ENCODE results near the gene ADK.

The ADK gene

DNA sequence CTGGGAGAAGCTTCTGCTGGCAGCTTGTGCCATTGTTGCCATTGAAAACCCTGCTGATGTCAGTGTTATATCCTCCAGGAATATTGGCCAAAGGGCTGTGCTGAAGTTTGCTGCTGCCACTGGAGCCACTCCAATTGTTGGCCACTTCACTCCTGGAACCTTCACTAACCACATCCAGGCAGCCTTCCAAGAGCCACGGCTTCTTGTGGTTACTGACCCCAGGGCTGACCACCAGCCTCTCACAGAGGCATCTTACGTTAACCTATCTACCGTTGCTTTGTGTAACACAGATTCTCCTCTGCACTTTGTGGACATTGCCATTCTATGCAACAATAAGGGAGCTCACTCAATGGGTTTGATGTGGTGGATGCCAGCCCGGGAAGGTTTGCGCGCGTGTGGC lies 220.7 kb downstream of the ADK start:
- no peak for DNase-seq

DNA sequence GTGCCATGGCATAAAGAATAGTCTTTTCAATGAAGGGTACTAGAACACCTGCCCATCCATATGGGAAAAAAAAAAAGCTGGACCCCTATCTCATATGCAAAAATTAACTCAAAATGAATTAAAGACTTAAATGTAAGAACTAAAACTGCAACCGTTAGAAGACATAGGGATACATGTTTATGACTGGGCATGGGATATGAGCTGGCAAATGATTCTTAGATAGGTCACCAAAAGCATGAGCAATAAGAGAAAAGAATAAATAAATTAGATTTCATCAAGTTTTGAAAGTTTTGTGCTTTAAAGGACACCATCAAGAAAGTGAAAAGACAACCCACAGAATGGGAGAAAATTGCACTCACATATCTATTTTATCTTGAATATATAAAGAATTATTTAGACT lies 222.0 kb downstream of the ADK start:
- no peak for DNase-seq

DNA sequence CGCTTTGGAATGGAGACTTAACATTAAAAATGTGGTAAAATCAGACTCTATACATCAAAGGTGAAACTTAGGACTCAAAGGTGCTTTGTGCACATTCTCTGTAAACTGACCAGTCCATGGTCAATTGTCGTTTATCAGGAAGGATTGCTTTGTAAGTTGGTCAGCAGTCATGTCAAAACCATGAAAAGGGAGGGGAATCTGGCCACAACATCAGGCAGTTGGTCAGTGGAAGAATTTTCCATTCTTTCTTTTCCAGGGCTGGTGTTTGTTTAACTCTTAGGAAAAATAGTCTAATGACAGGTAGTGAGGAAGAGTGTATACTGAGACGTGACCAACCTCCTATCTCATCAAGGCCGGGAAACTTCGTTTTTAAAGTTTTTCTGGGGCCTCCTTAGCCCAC lies 226.5 kb downstream of the ADK start:
- DNase-seq = no peak

DNA sequence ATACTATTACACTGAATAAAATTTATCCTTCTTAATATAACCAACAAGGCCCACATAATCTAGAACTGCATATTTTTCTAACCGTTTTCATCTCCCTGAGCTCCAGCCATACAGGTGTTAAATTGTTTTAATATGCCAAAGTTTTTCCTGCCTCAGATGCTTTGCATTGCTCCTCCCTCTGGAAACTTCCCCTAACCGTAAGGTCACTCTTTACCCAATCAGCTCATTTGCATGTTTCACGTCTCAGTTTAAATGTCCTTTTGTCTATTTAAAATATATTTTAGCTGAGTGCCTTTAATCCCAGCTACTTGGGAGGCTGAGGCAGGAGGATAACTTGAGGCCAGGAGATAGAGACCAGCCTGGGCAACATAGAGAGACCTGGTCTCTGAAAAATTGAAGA lies 228.5 kb downstream of the ADK start:
- peak in 2 of 3 donors; percentile 8 to 28 for DNase-seq

DNA sequence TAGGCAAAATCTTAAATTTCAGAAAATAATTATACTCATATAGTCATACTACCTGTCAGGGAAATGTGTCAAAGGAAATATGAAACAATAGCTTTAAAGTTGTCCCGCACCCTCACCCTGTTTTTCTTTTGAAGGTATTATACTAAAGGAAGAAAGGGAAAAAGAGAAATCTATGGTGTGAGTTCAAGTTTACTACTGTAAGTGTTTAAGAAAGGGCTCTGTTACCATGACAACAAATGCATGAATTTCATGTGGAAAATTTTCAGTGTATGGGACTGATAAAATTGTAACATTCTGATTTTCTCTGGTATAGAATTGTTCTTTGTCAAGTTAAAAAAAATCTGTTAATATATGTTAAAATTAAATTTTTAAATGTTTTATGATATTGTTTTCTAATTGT lies 229.8 kb downstream of the ADK start:
- DNase-seq = no peak

DNA sequence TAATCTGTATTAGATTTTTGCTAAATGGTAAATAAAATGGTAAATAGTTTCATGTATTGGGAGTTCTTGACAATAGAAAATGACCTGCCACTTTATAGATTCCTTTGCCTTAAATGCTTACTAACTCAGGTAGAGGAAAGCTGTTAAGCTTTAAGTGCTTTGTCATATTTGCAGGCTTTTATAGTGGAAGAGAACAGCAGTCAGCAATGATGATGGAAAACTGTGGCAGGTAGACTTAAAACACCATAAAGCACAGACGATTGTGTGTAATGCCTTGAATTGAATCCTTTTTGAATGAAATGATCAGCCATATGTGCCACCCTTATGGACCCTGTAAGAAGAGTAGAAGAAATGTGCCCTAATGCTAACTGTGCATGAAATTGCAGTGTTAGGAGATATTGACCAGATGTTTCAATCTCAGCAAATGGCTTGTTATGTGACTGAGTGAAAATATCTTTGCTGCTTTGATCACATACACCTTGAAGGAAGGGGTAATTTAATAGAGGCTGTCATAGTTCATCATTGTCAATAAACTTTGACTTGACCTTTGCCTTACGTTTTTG lies 230.4 kb downstream of the ADK start:
- DNase-seq = no peak

DNA sequence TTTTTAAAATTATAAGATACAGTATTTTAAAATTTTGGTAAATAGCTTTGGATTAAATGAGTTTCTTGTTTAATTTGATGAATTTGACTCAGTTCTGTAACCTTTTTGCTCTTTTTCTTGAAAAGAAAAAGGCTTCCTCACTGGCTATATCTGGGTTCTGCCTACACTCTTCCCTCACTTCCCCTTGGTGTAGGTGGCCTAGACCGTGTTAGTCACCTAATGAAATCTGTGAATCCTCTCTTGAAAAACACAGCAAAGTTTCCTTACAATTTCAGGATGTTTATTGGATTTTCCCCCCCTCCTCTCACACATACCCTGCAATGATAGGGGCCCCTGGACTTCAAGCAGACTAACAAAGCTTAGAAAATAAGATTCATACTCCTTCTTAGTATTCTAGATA lies 231.6 kb downstream of the ADK start:
- peak; percentile 67 to 80 (median 77) for DNase-seq

DNA sequence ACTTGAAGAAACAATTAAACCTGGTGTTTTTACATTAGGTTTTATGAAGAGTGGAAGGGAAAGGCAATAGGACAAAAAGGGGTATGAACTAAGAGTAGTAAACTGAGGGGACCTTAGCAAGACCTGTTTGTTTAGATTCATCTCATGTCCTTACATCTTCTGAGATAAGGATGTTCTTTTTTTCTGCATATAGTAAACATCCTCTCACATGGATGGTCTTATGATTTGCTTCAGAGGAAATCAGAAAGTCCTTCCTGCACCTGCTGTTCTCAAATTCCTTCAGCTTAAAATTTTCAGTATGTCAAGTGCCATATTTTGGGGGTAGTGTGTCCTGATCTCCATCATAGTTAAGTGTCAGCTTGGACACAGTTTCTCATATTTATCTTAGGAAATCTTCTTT lies 232.6 kb downstream of the ADK start:
- DNase-seq = no peak

DNA sequence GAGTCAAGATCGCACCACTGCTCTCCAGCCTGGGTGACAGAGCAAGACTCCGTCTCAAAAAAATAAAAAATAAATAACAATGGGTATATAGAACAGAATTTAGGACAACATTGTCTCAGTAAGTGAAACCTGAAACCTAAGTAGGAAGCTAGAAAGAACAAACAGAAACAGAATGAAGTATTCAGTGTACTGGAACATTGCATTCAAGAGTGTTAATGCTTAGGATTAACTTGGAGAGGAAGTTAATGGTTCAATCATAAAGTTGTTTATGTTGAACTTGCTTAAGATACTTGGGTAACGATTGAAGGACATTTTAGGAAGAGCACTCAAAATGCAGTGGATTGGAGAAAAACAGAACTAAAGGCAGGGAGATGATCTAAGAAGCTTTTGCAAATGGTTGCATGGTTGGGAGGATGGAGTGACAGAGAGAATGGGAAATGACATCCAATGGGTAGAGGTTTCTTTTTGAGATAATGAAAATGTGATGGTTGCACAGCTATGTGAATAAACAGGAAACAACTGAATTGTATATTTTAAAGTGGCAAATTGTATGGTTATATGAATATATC lies 233.7 kb downstream of the ADK start:
- DNase-seq = peak; percentile 21 to 36 (median 26)

DNA sequence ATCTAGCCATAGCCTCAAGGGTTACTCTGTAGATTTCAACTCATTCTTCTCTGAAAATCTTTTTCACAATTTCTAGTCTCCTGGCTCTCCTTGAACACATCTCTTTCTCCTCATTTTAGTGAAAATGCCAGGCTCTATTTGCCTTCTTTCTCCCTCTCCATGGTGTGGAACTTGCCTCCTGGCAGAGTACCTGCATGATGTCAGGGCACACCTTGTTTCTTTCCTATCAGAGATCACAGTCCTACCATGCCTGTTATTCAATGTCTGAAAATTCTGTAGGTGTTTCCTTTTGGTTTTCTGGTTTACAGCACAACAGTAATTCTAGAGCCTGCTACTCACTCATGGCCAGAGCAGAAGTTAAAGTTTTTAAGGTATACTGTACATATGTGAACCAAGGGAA lies 237.8 kb downstream of the ADK start:
- no peak for DNase-seq

DNA sequence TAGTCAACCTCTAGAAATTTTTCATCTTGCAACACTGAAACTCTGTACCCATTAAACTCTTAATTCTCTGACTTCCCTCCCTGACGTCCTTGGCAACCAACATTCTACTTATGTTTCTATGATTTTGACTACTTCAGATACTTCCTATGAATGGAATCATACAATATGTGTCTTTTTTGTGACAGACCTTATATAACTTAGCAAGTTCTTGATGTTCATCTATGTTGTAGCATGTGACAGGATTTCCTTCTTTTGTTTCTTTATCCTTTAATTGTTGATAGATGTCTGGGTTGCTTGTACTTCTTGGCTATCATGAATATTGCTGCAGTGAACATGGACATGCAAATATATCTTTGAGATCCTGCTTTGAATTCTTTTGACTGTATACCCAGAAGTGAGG lies 240.8 kb downstream of the ADK start:
- DNase-seq = no peak

DNA sequence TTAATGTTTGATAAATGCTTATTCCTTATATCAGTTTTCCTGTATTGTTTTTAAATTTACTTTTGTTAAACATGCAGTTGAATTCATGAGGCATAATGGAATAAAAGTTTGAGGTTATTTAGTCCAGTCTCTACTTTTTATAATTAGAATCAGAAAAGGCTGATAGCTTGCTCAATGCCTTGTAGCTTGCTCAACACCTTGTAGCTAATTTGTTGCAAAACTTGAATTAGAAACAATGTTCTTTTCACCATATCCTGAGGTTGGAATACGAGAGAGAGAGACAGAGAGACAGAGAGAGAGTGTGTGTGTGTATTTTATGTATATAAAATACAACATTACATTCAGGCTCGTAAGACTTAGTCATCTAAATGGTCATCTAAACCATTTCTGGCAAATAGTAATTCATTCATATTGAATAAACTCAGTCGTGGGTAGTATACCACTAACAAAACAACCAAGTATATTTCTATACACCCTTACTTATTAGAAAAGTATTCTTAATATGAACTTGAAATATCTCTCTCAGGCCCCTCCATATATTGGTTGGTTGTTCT lies 243.5 kb downstream of the ADK start:
- no peak for DNase-seq

DNA sequence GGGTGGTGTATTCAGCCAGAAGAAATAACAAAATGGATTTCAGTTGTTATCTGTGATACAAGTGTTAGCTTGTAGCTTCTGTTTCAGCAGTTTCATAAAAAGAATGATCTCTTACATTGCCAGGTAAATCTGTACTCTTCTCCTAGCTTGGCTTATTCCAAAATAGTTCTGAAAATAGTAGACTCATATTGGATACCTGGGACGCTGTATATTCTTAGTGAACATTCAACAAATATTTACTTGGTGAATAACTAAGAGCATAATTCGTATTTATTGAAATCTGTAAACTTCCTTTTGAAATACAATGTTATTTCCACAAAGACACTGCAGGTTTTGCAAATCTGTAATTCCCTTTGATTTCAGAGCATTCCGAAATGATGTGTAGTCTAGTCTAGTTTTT lies 249.2 kb downstream of the ADK start:
- no peak for DNase-seq

DNA sequence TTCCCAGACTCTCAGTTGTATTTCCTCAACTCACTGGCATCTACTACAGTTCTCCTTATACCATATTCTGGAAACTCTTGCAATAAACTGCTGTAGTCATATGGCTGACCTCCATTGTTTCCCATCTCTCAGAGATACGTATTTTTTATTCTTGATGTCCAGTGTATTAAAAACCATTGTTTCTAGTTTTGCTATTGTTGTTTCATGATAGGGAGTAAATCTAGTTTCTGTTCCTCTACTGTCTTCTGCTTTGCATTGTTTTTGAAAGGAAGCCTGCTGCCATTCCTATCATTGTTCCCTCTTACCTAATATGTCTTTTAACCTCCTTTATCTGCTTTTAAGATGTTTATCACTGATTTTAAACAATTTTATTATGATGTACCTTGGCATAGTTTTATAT lies 255.0 kb downstream of the ADK start:
- DNase-seq = no peak

DNA sequence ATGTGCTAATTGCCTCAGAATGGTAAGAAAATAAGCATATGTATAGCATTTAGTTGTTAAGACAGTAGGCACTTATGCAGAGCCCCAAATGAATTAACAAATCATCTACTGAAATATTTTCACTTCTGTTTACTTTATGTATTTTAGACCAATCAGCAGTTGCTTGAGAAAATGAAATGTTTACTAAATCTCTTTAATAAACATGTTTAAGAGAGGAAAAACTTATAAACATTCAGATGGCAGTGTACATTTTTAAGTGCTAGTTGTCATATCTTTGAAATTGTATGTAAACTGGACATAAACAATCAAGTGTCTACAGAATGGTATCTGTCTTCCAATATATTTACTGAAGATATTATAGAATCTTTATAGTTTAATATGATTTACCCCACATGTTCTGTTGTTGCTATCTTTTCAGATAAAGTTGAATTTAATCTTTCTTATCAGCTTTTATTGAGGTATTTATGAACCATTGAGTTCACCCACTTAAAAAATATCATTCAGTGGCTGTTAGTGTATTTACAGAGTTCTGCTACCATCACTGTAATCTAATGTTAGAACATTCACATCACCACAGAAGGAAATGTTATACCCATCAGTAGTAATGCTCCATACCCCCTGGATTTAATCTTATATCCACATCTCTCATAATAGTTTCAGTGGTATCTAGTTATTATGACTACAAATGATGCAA lies 264.3 kb downstream of the ADK start:
- no peak for DNase-seq

DNA sequence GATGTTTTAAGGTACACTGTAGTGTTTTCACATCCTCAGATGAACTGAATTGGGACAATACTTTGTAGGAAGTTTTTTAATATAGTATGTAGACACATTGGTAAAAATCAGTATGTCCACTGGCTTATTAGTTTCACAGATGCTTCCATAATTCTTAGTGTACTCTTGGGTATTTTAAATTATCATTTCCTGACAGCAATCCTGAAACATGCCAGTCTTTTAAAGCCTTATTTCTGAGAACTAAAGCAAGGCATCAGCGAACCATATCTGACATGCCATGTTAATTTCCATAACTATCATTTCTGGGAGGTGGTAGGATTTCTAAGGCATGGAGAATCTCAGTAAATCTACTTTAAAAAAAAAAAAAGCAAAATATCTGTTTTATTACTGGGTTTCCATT lies 266.4 kb downstream of the ADK start:
- DNase-seq = no peak

DNA sequence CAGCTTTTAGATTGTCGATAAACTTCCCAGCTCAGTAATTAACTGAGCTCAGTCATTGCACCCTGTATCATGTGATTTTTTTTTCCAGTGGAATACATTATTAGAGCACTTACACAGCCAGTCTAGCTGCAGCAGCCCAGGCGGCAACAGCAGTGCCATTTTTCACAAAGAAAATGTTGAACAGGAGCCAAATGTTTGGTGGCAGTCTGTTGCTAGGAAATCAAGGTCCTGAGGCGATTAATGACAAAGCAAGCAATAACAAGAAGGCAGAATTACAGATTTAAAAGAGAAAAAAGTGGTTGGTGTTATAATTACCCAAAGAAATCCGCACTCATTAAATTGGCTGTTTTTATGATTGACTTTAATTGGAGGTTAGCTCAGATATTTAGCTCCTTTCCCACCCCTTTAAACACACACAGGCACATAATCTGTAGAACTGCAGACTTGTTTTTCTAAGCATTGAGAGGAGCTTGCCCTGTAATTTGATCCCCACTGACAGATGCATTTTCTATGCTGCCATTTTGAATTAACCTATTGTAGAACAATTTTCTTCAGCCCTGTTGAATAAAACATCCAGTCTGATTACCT lies 267.4 kb downstream of the ADK start:
- DNase-seq = no peak

DNA sequence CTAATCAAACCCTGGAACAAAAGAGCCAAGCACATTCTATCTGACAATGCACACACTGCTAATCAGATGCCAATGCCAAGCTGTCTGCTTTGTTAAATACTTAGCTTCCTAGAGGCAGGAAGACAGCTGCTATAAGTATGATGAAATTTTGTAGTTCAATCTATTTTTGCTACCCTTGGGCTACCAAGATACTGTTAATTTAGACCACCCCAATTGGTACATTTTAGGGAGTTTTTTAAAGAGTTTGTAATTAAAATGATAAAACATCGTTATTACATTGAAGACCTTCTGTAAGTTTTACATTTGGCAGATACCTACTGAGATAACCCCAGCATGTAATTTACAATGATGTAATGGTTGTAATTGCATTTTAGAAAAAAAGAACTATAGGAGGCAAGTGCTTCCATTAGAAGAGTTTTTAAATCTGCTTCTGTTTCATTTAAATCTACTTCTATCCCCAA lies 268.5 kb downstream of the ADK start:
- no peak for DNase-seq

DNA sequence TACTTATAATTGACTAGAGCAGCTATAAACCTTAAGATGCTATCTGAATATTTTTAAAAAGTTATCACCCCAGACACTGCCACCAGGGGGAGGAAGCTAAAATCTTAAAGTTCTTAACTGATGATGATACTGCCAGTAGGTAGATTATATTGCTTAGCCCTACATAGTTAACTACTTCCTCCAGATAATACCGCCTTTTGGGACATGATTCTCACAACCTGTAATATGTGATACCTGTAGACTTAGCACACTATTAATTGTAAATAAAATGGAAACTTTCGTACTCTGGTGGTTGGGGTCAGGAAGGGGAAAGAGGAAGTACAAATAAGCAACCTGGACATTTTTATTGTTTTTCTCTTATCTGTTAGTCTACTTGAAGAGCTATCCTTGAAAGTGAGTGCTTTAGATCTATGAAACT lies 268.9 kb downstream of the ADK start:
- peak; percentile 26 to 44 (median 37) for DNase-seq

DNA sequence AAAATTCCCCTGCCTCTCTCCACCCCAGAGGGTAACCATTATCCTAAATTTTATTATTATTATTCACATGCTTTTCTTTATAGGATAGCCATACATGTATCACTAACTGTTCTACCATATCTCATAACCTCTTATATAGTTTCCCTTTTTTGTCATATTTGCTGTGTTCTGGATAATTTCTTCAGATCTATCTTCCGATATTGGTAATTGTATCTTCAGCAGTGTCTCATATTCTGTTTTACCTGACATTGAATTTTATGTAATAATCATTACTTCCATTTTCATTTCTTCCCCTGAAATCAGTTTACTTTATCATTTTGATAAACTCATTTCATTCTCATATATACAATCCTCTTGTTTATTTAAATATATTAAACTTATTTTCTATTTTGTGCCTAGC lies 273.5 kb downstream of the ADK start:
- DNase-seq = no peak

DNA sequence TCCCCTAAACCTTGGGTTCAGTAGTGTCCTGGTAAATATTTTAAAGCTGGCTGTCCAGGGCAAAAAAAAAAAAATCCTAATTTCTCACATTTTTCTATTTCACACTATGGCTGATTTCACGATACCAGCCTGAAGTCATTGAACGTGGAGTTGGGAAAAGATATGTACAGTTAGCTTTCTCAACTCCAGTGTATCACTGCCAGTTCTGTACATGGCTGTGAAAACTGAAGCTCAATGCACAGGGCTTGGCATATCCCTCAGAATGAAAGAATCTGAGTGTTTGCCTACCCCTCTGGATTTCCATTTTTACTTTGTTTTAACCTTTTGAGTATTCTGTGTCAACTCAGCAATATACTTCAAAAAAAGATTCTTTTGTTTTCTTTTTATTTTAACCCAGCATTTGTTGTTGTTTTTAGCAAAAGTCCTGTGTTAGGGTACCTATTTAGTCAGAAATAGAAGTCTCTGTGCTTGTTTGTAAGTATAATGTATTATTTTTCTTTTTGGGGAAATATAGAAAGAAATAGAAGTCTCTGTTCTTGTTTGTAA lies 274.5 kb downstream of the ADK start:
- no peak for DNase-seq

DNA sequence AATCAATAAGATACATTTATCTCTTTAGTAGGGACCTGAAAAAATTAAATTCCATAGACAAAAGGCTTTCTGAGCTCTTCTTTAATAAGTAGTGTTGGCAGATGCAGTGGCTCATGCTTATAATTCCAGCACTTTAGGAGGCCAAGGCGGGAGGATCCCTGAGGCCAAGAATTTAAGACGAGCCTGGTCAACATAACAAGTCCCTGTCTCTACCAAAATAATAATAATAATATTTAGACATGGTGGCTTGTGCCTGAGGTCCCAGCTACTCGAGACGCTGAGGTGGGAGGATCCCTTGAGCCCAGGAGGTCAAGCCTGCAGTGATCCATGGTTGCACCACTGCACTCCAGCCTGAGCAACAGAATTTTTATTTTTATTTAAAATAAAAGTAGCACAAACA lies 280.8 kb downstream of the ADK start:
- no peak for DNase-seq

DNA sequence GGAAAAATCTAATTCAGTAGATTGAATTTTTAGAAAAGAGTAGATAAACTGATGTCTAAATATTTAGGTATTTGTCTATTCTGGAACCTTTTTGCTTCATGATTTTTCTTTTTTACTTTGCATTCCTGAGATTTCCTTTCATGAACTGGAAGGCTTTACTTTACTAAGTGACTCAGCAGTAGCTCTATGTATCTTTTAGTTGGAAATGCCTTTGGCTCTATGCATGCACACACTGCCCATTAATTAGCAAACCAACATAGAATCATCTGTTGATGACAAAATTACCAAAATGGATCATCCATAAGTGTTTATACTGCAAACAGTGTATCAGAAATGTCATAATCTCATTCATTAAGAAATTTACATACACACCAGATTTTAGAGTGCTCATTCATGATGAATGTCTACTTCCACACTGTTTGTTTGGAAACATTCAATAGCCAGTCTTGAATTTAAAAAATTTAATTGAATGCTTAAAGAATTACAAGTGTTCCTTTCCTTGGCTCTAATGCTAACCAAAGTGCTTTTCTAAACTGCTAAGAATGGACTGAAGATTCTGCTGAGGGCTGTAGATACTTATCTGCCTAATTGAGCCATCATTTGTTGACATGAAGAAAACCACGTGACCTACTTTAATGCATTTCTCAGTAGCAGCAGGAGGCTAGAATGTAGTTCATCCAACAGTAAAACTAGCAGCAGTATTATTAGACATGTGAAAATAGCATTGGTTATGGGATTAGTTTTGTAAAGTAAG lies 282.0 kb downstream of the ADK start:
- DNase-seq = no peak

Measured in suppressor macrophage treated with lipopolysaccharide for 1 hour (primary cell).